Colonic mucosa (tissue), 4 donors: ENCODE measurements around the gene SLC9A9. TPM values are rescaled to one million over a fixed set of nuclear protein-coding genes. Genes with fewer than 3 reads are reported as not detected.

ENCODE experiments used
- DNase-seq: peaks from one replicate; pipeline ENCODE4 v3.0.0-alpha.2; 2020
- H3K27ac ChIP-seq: fragments of 200-600 bp; one replicate; pipeline ENCODE4 v1.8.0; 2021
- H3K27me3 ChIP-seq: fragments of 200-600 bp; one replicate; pipeline ENCODE4 v1.8.0; 2021
- H3K36me3 ChIP-seq: fragments of 200-600 bp; one replicate; pipeline ENCODE4 v1.8.0; 2021
- H3K4me1 ChIP-seq: fragments of 200-600 bp; one replicate; pipeline ENCODE4 v1.8.0; 2021; ENCODE audit warnings: mild to moderate bottlenecking
- H3K4me3 ChIP-seq: fragments of 200-600 bp; one replicate; pipeline ENCODE4 v1.8.0; 2021
- H3K9ac ChIP-seq, 2 donors: one replicate each; pipeline ENCODE4 v1.7.0; 2013; ENCODE audit warnings: control low read depth in 2 of 2, low read depth in 2 of 2, low read length in 2 of 2
- H3K9me3 ChIP-seq: fragments of 200-600 bp; one replicate; pipeline ENCODE4 v1.8.0; 2021
- intact Hi-C: fragments of 100-400 bp; cut with DNase I; formaldehyde crosslinking; loops from one replicate; pipeline ENCODE4 v1.14.1; 2022
- total RNA-seq, 2 donors: library from RNA; stranded (reverse); fragmentation: NEBNext Ultra II Directional in 1 of 2; extraction: Animal tissue kit (Norgen Biotek cat#: 25700) in 1 of 2; gene quantifications; one replicate each; pipeline ENCODE4 v1.2.1, GENCODE V29; 2021
- TF ChIP-seq, protein P1 (sequence below): fragments of 200-600 bp; IDR thresholded peaks from one replicate; pipeline ENCODE4 v1.8.0; 2022; ENCODE audit warnings: antibody characterized with exemption, mild to moderate bottlenecking
- donor health status: healthy.
- donor health status: DM: no; HTN: no; CAD: no.
- donor health status: DM: no; HTN: no; CAD: no.

Gene SLC9A9
- total RNA-seq, 2 donors from 2014 or later: 2.5 to 6.5 TPM

DNA sequence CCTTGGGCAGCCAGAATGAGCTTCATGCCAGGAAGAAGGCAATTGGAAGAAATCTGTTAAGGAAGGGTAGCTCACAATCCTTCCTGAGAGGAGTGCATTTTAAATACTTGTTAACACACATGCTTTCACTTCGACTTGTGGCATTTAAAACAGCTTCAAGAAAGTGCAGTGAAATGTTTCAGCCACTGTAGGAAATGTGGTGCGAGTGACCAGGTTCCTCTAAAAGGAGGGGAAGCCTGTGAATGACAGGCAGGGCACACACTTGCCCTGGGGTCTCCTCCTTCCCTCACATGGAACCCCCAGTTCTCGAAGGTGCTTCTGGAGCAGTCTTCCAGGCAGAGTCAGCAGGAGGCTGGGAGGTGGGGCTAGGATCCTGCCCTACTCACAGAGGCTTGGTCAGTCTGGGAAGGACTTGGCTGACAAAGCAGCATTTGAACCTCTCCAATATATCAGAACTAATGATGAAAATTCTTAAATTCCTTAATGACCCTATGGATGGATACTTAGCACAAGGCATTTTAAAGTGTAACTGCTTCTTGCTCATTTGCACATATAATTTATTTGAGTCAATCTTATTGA lies 370.1 kb downstream of the SLC9A9 start:
- TF ChIP-seq, protein P1, sequence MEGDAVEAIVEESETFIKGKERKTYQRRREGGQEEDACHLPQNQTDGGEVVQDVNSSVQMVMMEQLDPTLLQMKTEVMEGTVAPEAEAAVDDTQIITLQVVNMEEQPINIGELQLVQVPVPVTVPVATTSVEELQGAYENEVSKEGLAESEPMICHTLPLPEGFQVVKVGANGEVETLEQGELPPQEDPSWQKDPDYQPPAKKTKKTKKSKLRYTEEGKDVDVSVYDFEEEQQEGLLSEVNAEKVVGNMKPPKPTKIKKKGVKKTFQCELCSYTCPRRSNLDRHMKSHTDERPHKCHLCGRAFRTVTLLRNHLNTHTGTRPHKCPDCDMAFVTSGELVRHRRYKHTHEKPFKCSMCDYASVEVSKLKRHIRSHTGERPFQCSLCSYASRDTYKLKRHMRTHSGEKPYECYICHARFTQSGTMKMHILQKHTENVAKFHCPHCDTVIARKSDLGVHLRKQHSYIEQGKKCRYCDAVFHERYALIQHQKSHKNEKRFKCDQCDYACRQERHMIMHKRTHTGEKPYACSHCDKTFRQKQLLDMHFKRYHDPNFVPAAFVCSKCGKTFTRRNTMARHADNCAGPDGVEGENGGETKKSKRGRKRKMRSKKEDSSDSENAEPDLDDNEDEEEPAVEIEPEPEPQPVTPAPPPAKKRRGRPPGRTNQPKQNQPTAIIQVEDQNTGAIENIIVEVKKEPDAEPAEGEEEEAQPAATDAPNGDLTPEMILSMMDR: no peak
- no peak overlapping the region for H3K27ac ChIP-seq
- H3K9ac ChIP-seq: no peak overlapping the region
- no peak overlapping the region for H3K4me3 ChIP-seq
- H3K4me1 ChIP-seq: no peaks in the 10 kb centered on the region
- H3K9me3 ChIP-seq: no peaks in the 10 kb centered on the region
- DNase-seq: peak; percentile 46
- intact Hi-C loops: no loop called here
- H3K27me3 ChIP-seq: no peaks in the 10 kb centered on the region
- H3K36me3 ChIP-seq: no peaks in the 10 kb centered on the region

- Histone ChIP-seq H3K4me1 (no peaks in the 10 kb centered on the region), H3K36me3 (no peaks in the 10 kb centered on the region), H3K27ac (no peak overlapping the region), H3K27me3 (no peaks in the 10 kb centered on the region), H3K9me3 (no peaks in the 10 kb centered on the region), H3K4me3 (no peak overlapping the region), H3K9ac (no peak overlapping the region)
- TF ChIP-seq, protein P1: no peak
- intact Hi-C loops: no loop called here
- DNase-seq: no peak
Measured at GRCh38 chr3:143476965-143477640, 371.2 kb downstream of the SLC9A9 start.

DNA sequence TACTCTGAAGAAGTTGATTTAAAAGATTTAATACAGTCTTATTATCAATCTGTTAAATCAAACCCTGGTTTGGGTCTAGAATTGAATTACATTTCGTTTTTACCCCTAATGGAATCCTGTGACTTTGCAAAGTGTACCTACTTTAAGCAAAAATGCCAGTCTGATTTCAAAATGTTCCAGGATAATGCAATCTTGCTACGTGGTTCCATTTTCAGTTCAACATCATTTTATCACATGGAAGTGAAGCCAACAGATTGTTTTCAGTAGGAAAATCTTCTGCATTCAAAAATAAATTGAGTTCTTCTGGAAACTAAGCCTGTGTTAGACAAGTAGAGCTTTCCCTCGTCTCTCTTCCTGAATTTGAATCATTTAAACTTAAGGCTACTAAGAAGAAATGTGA lies 372.3 kb downstream of the SLC9A9 start:
- Histone ChIP-seq H3K9me3 (no peaks in the 10 kb centered on the region), H3K9ac (no peak overlapping the region), H3K36me3 (no peaks in the 10 kb centered on the region), H3K27me3 (no peaks in the 10 kb centered on the region), H3K4me1 (no peaks in the 10 kb centered on the region), H3K27ac (no peak overlapping the region), H3K4me3 (no peak overlapping the region)
- intact Hi-C loops: no loop called here
- TF ChIP-seq, protein P1: no peak
- DNase-seq: no peak

DNA sequence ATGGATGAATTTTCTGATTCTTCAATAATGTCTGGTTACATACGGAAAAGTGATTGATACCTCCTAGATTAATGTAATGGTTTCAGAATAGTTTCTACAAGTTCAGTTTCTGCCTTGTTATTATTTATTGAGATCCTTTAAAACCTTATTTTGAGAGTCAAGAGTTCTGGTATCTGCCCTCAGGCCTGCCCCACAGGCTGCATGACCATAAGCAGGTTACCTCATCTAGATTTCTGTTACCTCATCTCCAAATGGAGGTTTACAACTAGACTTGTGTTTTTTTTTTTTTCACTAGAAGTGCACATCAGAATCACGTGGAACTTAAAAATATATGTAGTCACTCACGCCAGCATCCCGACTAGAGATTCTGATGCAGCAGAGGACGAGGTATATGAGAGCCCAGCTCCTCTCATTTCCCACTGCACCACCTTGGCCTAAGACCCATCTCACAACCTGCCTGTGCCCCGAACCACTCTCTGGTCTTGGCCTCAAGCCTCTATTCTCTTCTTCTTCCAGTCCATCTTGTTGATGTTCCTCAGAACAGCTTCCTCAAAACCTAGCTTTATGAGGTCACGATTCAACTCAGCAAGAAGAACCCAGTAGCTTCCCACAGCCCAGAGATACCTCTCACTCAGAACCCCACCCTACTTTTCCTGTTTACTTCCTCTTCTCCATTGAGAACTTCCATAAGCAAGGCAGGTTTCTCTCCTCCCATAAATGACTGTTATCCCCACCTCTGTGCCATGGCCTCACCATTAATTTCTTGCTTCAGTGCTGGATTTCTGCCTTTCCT lies 375.3 kb downstream of the SLC9A9 start:
- H3K36me3 ChIP-seq: no peaks in the 10 kb centered on the region
- H3K9me3 ChIP-seq: no peaks in the 10 kb centered on the region
- no peaks in the 10 kb centered on the region for H3K27me3 ChIP-seq
- no peak overlapping the region for H3K4me3 ChIP-seq
- TF ChIP-seq, protein P1: no peak
- intact Hi-C loops: no loop called here
- H3K27ac ChIP-seq: no peak overlapping the region
- H3K9ac ChIP-seq: no peak overlapping the region
- no peaks in the 10 kb centered on the region for H3K4me1 ChIP-seq
- DNase-seq: no peak

- no peaks in the 10 kb centered on the region for H3K27me3 ChIP-seq
- intact Hi-C loops: no loop called here
- H3K4me1 ChIP-seq: no peaks in the 10 kb centered on the region
Measured at GRCh38 chr3:143471705-143472104, 376.6 kb downstream of the SLC9A9 start.

More at GRCh38 chr3:143471705-143472104, 376.6 kb downstream of the SLC9A9 start:
- Histone ChIP-seq H3K4me3 (no peak overlapping the region), H3K27ac (no peak overlapping the region), H3K9ac (no peak overlapping the region), H3K36me3 (no peaks in the 10 kb centered on the region), H3K9me3 (no peaks in the 10 kb centered on the region)
- DNase-seq: no peak
- TF ChIP-seq, protein P1: no peak
